DOHH2 (cell line): Measurements from ENCODE around the gene COL4A4.

Source experiments
- H3F3A ChIP-seq: fragments of 200-600 bp; sonication (generic), shearing (Covaris generic); 2 replicates; pipeline ENCODE4 v1.6.0; 2016; ENCODE audit warnings: antibody characterized with exemption, mild to moderate bottlenecking; ENCODE audit not compliant: control insufficient read depth, insufficient read depth
- H3K27ac ChIP-seq: fragments of 200-600 bp; sonication (generic); 2 replicates; pipeline ENCODE4 v1.5.1; 2014; ENCODE audit warnings: low read depth, mild to moderate bottlenecking, low read length, moderate library complexity
- H3K27me3 ChIP-seq: fragments of 200-600 bp; sonication (generic); 2 replicates; pipeline ENCODE4 v1.6.1; 2014; ENCODE audit warnings: mild to moderate bottlenecking, low read length, mixed read lengths; ENCODE audit not compliant: control insufficient read depth
- H3K36me3 ChIP-seq: fragments of 200-600 bp; sonication (generic); 2 replicates; pipeline ENCODE4 v1.6.1; 2014; ENCODE audit warnings: mild to moderate bottlenecking, low read length, moderate library complexity, mixed read lengths; ENCODE audit not compliant: control insufficient read depth
- H3K4me1 ChIP-seq: fragments of 200-600 bp; sonication (generic); 2 replicates; pipeline ENCODE4 v1.6.1; 2014; ENCODE audit warnings: mild to moderate bottlenecking, low read length, mixed read lengths; ENCODE audit not compliant: control insufficient read depth
- H3K4me2 ChIP-seq: fragments of 200-600 bp; sonication (generic); 2 replicates; pipeline ENCODE4 v1.6.0; 2014; ENCODE audit warnings: mild to moderate bottlenecking, low read length, moderate library complexity
- H3K4me3 ChIP-seq: fragments of 200-600 bp; sonication (generic); 2 replicates; pipeline ENCODE4 v1.5.1; 2014; ENCODE audit warnings: mild to moderate bottlenecking, low read length, mixed read lengths
- H3K79me2 ChIP-seq: fragments of 200-600 bp; sonication (generic); 2 replicates; pipeline ENCODE4 v1.6.1; 2014; ENCODE audit warnings: mild to moderate bottlenecking, low read length, mixed read lengths; ENCODE audit not compliant: control insufficient read depth
- H3K9me2 ChIP-seq: fragments of 200-600 bp; sonication (generic); replicated peaks from 2 replicates; pipeline ENCODE4 v1.6.1; 2014; ENCODE audit warnings: mild to moderate bottlenecking, low read length, mixed read lengths; ENCODE audit not compliant: control insufficient read depth
- H3K9me3 ChIP-seq: fragments of 200-600 bp; sonication (generic); 2 replicates; pipeline ENCODE4 v1.6.1; 2014; ENCODE audit warnings: antibody characterized with exemption, low read length, mixed read lengths; ENCODE audit not compliant: control insufficient read depth, insufficient read depth
- H4K20me1 ChIP-seq: fragments of 200-600 bp; sonication (generic); 2 replicates; pipeline ENCODE4 v1.6.0; 2014; ENCODE audit warnings: low read depth, mild to moderate bottlenecking, antibody characterized with exemption, low read length, moderate library complexity; ENCODE audit not compliant: control insufficient read depth, insufficient read depth
- EZH2phosphoT487 ChIP-seq: fragments of 200-600 bp; sonication (generic); IDR thresholded peaks from 2 replicates; pipeline ENCODE4 v1.6.1; 2017; ENCODE audit warnings: borderline replicate concordance, mild to moderate bottlenecking, antibody characterized with exemption, low read length, moderate library complexity, mixed read lengths
- TF ChIP-seq, protein P1 (sequence below): fragments of 200-600 bp; sonication (generic); IDR thresholded peaks from one replicate; pipeline ENCODE4 v1.5.1; 2014; ENCODE audit warnings: antibody characterized with exemption, mild to moderate bottlenecking, low read depth, low read length; ENCODE audit not compliant: poor library complexity, severe bottlenecking

Gene COL4A4

DNA sequence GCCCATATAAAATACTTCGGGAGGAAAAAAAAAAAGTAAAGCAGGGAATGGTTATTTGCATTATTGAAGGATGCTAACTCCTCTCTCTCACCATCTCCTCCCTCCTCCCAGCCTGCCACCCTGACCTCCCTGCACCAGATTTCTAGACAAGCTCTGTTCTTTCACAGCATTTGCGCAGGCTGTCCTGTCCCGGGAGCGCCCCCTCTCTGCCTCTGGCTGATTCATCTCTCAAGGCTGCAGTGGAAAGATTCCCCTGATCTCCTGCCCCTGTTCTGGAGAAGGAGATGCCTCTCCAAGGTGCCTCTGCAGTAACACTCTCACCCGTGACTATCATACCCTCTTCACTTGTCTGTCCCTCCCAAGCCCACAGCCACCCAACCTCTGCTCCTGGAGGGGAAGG, 38.5 kb downstream of the COL4A4 start:
- H3K4me2 ChIP-seq: no peak overlapping the region
- H3K9me2 ChIP-seq: no peaks in the 10 kb centered on the region
- no peak overlapping the region for H3K27ac ChIP-seq
- H3K4me3 ChIP-seq: no peak overlapping the region
- H3K27me3 ChIP-seq: no peaks in the 10 kb centered on the region
- no peaks in the 10 kb centered on the region for H4K20me1 ChIP-seq
- TF ChIP-seq, protein P1, sequence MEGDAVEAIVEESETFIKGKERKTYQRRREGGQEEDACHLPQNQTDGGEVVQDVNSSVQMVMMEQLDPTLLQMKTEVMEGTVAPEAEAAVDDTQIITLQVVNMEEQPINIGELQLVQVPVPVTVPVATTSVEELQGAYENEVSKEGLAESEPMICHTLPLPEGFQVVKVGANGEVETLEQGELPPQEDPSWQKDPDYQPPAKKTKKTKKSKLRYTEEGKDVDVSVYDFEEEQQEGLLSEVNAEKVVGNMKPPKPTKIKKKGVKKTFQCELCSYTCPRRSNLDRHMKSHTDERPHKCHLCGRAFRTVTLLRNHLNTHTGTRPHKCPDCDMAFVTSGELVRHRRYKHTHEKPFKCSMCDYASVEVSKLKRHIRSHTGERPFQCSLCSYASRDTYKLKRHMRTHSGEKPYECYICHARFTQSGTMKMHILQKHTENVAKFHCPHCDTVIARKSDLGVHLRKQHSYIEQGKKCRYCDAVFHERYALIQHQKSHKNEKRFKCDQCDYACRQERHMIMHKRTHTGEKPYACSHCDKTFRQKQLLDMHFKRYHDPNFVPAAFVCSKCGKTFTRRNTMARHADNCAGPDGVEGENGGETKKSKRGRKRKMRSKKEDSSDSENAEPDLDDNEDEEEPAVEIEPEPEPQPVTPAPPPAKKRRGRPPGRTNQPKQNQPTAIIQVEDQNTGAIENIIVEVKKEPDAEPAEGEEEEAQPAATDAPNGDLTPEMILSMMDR: peak; percentile 26
- TF ChIP-seq EZH2phosphoT487: no peak
- H3K9me3 ChIP-seq: no peaks in the 10 kb centered on the region
- no peaks in the 10 kb centered on the region for H3K79me2 ChIP-seq
- no peaks in the 10 kb centered on the region for H3K4me1 ChIP-seq
- no peaks in the 10 kb centered on the region for H3K36me3 ChIP-seq
- no peaks in the 10 kb centered on the region for H3F3A ChIP-seq

DNA sequence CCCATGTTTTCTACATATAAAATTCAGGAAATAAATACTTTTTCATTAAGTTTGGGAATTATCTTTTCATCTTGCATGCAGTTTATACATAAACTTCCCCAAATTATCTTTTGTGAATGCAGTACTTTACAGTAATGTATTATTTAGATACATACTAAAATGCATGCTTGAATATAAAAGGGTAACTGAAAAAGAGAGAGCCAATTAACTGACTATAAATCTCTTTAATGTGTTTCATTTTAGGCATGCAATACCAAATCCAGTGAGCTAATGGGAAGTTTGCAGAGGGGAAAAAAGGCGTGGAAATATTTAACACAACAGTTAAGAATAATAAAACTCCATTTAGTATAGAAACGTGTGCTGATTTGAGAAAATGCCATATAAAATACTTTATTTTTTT, 39.2 kb downstream of the COL4A4 start:
- no peak overlapping the region for H3K4me3 ChIP-seq
- H3K9me2 ChIP-seq: no peaks in the 10 kb centered on the region
- no peaks in the 10 kb centered on the region for H3K27me3 ChIP-seq
- H4K20me1 ChIP-seq: no peaks in the 10 kb centered on the region
- H3F3A ChIP-seq: no peaks in the 10 kb centered on the region
- H3K4me2 ChIP-seq: no peak overlapping the region
- H3K79me2 ChIP-seq: no peaks in the 10 kb centered on the region
- H3K4me1 ChIP-seq: no peaks in the 10 kb centered on the region
- no peaks in the 10 kb centered on the region for H3K9me3 ChIP-seq
- no peaks in the 10 kb centered on the region for H3K36me3 ChIP-seq
- no peak for TF ChIP-seq EZH2phosphoT487
- TF ChIP-seq, protein P1: no peak
- H3K27ac ChIP-seq: no peak overlapping the region

DNA sequence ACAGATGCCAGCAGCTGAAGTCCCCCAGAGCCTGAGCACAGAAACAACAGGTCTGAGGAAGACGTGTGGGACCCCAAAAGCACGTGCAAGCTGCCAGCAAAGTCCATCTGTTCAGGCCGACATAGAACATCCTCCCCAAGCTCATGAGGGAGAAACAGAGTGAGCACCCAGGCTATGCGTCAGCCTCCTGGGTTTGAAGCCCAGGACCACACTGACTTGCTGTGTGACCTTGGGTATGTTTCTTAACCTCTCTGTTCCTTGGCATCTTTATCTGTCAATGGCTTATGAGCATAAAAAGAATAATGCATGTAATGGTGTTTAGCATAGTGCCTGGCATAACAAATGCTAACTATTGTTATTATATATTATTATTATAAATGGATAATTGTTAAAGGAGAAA, 40.3 kb downstream of the COL4A4 start:
- Histone ChIP-seq H3K36me3 (no peaks in the 10 kb centered on the region), H3K4me2 (no peak overlapping the region), H3K4me1 (no peaks in the 10 kb centered on the region), H3K9me3 (no peaks in the 10 kb centered on the region), H3K9me2 (no peaks in the 10 kb centered on the region), H4K20me1 (no peaks in the 10 kb centered on the region), H3K27me3 (no peaks in the 10 kb centered on the region), H3K79me2 (no peaks in the 10 kb centered on the region), H3K4me3 (no peak overlapping the region), H3K27ac (no peak overlapping the region), H3F3A (no peaks in the 10 kb centered on the region)
- TF ChIP-seq EZH2phosphoT487: no peak
- TF ChIP-seq, protein P1: no peak

DNA sequence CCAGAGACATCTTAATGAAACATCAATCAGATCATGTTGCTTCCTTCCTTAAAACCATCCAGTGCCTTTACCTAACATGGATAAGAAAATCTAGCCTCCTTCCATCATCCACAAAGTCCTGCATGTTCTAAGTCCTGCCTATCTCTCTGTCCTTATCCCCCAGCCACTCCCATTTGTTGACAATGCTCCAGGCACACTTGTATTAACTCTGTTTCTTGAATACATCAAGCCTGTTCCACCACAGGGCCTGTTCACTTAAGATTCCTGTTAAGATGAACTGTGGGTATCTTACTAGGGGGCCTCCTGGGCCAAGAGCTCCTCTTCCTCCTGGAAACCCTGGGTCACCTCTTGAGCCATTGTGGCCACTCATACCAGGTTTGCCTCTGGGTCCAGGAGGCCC, 45.7 kb downstream of the COL4A4 start:
- no peaks in the 10 kb centered on the region for H3K36me3 ChIP-seq

More for the DNA sequence above, 45.7 kb downstream of the COL4A4 start:
- Histone ChIP-seq H3K27me3 (no peaks in the 10 kb centered on the region), H3K27ac (no peak overlapping the region), H4K20me1 (0 out of 2 replicates have a peak, but pooled peaks cover 3% of the 10 kb centered on the region), H3K4me1 (no peaks in the 10 kb centered on the region), H3K79me2 (no peaks in the 10 kb centered on the region), H3K4me2 (no peak overlapping the region), H3F3A (no peaks in the 10 kb centered on the region), H3K4me3 (no peak overlapping the region), H3K9me2 (no peaks in the 10 kb centered on the region), H3K9me3 (no peaks in the 10 kb centered on the region)
- TF ChIP-seq, protein P1: no peak
- no peak for TF ChIP-seq EZH2phosphoT487
